Activated CD8-positive, alpha-beta memory T cell treated with anti-CD3 and anti-CD28 coated beads for 24 hours (primary cell): ENCODE results near the gene SIGLEC15.
"Not testable (repeated sequence)": the region's sequence is repeated elsewhere in the genome, so short reads cannot be mapped to it uniquely, and the experiment has no call there.

Experiments
- DNase-seq: peaks from one replicate; pipeline ENCODE4 v3.0.0-alpha.2; 2020

Gene SIGLEC15, protein sequence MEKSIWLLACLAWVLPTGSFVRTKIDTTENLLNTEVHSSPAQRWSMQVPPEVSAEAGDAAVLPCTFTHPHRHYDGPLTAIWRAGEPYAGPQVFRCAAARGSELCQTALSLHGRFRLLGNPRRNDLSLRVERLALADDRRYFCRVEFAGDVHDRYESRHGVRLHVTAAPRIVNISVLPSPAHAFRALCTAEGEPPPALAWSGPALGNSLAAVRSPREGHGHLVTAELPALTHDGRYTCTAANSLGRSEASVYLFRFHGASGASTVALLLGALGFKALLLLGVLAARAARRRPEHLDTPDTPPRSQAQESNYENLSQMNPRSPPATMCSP

DNA sequence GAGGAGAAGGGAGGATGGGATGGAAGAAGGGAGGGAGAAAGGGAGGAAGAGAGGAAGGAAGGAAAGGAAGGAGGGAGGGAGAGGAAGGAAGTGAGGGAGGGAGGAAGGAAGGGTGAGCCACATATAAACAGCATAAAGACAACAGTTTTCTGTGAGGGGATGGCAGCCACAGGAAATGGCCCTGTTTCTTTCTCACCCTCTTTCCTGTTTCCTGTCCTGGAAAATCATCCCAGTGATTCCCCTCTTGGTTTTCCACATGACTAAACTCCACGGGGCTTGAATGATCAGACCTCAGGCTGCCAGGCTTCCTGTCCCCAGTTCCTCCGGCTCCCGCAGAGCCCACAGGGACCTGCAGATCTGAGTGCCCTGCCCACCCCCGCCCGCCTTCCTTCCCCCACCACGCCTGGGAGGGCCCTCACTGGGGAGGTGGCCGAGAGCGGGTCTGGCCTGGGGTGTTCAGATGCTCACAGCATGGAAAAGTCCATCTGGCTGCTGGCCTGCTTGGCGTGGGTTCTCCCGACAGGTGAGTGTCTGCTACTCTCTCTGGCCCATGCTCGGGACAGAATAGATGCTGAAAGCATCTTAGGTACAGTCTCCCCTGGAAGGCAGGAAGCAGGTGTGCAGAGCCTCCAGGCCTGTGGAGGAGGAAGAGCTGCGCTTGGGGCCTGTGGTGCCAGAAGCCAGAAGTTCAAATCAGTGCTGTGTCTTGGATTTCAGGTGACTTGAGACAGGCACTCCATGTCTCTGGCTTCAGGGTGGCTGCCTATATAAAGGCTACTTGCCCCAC, at the start of gene SIGLEC15:
Gene SIGLEC15 (plus strand): TSS at position 418 of the 787 bp plus-strand sequence. CDS start 54 bp downstream, at position 472.
- DNase-seq: no peak

DNA sequence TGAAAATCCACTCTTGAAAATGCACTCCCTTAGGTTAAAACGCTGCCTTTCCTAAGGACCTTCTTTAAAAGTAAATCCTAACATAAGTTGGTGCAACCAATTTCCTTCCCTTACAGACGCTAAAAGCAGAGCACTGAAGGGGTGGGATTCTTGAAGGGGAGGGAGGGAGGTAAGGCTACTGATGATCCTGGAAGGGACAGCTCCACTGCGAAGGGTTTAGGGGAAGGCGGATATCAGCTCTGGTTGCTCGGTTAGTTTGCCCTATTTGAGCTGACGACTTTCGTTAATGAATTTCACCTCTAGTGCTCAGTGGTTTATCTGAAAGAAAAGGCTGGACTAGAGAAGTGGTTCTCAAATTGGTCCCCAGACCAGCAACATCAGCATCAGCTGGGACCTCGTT, 49.7 kb upstream of the SIGLEC15 start:
- DNase-seq: no peak

DNA sequence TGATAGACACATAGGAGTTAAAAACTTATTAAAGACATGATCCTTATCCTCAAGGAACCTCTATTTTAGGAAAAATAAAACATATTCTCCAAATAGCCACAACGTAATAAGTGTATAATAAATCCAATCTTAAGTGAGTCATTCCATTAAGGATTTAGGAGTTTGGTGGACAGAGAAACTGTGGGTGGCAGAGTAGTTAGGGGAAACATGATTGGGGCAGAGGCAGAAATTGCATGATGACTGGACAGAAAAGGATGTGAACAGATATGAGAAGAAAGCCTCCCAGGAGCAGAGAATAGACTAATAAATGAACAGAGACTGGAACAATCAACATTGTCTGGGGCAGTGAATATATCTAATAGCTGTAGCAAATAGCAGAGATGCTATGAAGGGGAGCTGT, 48.1 kb upstream of the SIGLEC15 start:
- DNase-seq: no peak

DNA sequence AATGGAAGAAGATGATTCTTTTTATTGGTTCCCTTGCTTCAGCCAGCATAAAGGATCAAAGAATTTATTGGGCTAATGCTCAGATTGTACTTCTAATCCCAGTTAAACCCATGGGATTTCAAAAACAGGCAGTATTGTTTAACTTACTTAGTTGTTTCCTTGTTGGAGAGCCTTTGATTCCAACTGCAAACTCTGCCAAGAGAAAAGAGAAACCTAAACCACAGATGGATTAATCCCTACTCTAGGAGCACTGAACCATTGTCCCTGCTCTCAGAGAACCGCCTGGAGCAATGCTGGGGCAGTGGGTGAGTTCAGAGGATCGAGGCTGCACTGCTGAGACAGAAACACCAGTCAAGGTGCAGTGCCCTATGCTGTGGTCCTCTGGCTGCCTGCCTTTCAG, 44.9 kb upstream of the SIGLEC15 start:
- DNase-seq: no peak

DNA sequence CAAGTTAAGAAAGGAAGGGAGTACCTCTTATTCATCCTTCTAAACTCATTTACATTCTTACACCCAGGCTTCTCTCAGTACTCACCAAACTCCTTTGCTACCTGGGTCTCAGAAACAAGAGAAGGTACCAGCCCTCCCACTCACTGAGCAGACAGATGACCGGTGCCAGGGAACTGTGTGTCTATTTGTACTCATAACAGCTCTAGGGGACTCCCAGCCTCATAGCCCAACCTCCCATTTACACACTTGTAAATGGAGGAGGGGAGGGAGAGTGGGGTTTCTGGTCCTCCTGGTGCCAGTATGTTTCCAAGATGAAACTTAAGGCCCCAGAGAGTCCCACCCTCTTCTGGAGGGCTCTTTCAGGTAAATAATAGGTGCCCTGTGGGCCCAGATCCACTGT, 42.8 kb upstream of the SIGLEC15 start:
- DNase-seq: no peak

DNA sequence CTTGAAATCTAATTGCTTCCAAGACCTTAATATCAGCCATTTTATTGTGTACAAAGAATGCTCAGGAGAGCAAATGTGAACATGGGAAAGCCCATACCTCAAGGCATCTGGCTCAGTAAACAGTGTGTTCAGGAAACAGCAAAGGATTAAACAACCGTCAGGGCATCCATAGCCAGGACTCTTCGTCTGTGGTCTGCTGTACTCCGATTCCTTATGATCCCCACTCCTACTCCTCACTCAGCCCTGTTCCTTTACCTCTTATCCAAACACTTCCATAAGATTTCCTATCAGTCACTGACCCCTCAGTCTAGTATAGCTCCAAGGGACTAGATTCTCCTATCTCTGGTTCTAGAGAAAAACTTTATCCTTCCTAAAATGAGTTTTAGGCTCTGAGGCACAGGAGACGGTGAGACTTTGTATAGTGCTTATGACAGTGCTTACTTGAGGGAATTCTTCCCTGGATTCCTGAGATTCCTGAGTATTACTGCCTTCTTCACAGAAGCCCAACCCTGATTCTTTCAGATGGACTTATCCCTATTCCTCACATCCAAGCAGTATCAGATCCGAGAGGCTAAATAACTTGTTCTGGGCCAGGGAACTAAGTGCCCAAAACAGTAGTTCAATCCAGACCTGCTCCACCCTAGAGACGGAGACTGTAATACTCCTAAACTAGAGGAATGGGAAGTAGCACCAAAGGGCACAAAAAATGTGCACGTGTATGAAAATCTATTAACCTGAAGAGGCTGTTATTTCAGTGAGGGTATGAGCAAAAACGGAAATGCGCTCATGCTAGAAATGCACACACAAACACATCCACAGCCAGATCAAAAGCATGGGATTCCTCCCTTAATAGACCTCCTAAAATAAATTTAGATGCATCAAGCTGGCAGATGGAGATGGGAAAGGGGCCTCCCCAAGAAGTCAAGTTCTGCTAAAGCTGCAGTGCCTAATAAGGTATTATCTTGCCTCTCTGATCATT, 42.1 kb upstream of the SIGLEC15 start:
- DNase-seq: no peak

DNA sequence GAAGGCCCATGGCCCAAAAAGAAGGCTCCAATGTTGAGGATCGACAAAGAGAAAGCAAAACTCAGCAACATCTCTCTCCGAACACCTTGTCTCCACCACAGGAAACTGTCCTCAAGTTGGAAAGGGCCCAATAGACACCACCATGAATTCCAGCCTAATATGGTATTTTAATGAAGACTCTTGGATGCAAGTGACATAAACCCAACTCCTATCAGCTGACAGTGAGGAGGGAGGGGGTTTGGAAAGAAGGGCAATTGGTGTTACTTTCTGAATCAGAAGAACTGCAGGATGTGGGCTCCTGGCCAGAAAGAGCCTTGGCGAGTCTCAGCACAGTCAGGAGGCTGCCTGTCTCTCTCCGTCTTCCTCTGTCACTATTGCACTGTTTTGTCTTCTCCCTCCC, 40.3 kb upstream of the SIGLEC15 start:
- DNase-seq: no peak

DNA sequence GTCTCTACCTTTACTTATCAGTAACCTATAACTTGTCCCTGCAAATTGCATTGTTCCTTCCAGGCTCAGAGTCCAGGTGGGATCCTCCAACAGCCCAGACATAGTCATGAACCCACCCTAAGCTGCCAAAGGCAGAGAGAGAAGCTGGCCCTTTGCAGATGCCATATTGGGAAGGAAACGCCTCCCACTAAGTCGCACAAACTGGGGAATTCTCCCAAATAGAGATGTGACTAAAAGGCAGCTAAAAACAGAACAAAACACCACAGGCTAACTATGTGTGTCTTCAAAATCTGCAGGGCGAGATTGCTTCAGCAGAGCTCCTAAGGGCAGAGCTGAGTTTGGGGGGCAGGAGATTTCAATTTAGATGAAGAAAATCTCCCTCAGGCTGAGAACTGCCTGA, 38.5 kb upstream of the SIGLEC15 start:
- no peak for DNase-seq

DNA sequence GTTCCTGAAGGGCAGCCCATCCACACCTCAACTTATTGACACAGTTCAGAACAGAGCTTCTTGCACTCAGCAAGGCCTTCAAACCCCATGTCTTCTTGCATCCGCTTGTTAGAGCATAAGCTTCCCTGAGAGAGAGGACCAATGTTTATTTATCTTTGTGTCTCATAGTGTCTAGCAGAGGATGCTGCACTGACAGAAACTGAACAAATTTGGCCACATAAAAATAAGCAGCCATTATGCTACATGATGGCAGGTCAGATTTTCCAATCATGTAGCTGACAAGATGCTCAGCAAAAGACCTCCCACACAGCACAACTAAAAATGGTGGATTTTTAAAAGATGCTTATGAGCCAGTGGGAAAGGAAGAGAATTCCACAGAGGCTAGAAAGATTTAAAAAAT, 38.1 kb upstream of the SIGLEC15 start:
- DNase-seq: no peak

DNA sequence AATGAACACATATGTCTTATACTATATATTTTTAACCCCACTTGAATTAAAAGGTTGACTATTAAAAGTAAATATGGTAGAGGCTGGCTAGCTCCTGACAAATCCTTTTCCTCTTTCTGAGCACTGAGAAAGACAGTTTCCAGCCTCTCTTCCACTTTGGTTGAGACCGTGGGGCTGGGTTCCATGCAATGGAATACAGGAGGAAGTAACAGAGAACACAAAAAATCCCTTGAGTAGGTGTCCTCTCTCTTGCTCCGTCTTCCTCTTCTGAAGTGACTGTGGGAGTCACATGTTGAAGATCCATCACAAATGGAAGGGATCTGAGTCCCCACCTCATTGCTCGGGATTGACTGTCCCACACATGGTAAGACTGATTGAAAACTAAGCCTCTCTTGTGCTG, 36.6 kb upstream of the SIGLEC15 start:
- DNase-seq: no peak

DNA sequence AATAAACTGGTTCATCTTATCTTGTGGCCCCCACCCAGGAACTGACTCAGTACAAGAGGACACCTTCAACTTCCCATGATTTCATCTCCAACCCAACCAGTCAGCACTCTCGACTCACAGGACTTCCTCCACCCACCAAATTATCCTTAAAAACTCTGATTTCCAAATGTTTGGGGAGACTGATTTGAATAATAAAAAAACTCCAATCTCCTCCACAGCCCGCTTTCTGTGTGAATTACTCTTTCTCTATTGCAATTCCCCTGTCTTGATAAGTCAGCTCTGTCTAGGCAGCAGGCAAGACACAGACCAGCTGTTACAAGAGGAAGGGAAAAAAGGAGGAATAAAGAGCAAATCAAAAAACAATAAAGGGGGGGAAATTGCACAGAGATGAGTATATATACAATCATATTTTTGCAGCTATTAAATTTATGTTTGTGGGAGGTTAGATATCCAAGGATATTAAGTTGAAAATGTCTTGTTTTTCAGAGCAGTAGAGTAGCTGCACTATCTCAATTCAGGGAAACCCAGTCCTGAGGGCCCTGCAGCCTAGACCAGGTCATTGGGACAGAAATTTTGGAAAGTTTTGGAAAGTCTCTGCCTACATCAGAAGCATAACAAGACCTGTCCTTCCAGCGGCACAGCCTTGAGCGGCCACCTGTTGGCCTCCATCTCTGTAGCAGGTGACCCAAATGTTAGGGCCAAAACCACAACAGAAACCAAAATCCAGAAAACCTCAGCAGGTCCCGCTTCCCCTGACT, 32.8 kb upstream of the SIGLEC15 start:
- no peak for DNase-seq

DNA sequence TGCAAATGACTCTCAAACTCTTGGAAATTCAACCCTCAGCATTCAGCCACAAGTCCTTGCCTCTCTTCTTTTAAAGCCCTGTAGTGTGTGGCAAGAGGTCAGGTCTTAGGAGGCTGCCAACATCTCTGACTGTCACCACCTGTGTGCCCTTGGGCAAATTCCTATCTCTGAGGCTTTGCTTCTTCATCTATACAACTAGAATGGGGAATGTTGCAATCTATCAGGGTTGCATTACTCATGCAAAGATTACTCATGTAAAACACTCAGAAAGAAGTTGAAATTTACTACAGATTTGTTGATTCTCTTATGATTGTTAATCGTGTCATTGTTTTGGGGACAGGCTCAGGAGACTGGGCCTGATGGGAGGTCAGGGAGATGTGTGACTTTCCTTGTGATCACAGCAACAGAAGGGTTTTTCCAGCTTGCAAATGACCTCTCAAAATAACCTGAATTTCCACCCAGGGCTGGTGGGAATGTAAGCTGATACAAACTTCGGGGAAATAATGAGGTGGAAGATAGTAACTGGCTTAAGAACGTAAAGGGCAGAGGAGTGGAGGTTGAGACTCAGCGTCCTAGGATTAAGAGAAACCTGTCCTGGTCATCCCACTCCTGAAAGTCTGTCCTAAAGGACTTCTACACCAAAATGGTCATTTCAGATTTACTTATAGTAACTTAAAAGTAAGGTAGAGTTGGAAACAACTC, 32.1 kb upstream of the SIGLEC15 start:
- no peak for DNase-seq

DNA sequence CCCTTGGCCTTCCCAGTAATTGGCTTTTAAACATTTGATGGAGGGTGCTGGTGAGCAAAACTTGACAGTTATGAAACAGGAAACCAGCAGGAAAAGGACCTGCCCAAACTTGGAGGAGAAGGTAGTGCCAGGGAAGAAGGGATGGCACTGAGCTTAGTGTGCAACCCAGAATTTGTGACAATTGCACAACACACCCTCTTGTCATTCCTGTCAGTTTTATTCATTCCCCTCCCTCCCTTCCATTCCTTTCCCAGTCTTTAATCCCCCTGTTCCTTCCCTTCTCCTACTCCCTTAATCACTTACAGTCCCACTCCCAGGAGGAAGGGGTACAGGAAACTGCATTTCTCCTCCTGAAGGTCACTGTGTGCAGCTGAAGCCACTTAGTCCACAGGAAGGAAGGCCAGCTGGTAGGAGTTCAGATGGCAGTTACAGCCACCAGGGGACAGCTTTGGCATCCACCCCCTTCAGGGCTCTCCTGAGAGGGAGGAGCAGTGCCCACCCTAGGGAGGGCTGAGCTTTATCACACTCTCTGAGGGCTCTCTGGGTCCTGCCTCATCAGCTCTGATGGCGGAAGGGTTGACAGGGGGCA, 24.0 kb upstream of the SIGLEC15 start:
- DNase-seq: no peak

DNA sequence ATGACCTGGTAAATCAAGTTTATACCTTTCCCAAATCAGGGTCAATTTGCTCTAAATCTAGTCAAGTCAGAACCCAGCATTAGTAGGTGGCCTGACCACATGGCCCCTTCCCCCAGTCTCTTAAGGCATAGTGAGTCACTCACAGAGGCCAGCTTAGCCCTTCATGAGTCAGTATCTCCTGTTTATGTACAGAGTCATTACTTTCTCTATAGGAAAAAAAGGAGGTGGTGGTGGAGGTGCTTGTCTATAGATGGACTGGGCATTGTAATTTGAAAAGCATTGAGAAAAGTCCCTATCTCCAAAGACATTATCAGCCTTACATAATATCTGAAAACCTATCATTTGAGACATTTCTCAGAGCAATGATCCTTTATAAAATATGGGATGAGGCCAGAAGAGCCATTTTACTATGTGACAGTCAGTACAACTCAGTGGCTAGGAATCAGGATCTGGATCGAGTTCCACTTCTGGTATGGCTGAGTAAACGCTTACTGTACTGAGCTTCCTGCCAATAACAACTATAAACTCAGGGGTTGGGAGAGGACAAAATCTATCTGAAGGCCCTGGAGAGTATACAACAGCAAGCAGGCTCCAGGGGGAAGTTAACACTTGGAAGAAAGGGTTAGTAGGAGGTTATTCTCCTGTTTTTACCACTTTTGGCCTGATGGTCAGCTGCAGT, 22.5 kb upstream of the SIGLEC15 start:
- DNase-seq: no peak

DNA sequence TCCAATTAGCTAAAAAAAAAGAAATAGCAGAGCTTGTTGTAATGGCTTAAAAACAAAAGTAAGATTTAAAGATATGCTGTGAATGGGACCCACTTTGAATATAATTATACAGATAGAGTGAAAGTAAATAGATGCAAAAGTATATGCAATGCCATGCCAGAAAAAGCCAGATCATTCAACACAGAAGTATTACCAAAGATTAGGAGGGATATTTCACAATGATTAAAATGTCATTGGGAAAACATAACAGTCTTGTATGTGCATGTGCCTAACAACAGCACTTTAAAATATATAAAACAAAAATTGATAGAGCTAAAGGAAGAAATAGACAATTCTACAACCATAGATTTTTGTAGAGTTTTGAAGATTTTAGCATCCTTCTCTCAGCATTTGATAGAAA, 19.9 kb upstream of the SIGLEC15 start:
- no peak for DNase-seq

DNA sequence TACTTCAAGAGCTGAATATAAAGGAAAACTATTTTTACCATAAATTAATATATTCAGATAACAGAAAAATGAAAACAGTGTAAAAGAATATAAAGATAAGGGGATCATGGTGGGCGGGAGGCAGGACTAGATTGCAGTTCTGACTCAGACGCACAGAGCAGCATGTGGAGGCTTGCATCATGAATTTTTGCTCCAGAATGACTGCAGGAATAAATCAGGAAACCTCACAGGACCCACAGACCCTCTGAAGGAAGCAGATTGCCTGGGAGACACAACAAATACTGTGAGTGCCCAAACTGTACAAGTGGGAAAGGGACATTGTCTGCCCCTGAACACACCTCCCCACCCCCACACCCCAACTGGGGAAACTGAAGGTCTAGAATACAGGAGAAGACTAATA, 19.2 kb upstream of the SIGLEC15 start:
- no peak for DNase-seq

DNA sequence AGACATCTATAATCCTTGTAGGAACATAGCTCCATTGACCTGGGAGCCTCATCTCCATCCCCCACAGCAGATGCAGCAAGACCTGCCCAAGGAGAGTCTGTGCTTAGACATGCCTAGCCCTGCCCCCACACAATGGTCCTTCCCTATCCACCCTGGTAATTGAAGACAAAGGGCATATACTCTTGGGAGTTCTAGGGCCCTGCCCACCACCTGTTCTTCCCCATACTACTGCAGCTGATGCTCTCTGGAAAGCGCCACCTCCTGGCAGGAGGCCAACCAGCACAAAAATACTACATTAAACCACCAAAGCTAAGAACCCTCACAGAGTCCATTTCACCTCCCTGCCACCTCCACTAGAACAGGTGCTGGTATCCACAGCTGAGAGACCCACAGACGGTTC, 18.3 kb upstream of the SIGLEC15 start:
- not testable (repeated sequence) for DNase-seq

DNA sequence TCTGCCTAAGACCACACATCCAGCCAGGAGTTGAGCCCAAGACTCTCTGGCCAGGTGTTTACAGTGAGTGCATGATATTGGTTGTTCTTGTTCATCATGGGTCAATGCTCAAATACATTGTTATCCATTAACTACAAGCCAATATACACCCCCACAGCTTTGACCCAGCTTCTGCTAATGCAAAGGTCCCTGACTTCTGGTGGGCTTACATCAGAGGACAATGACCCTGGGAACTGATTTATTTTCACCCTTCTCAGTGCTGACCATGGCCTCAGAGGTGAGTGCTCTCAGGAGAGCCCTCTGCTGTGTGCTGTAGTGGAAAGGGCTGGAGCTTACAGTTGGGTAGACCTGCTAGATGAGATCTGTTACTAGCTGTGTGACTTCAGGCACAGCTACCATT, 10.7 kb upstream of the SIGLEC15 start:
- DNase-seq: not testable (repeated sequence)

DNA sequence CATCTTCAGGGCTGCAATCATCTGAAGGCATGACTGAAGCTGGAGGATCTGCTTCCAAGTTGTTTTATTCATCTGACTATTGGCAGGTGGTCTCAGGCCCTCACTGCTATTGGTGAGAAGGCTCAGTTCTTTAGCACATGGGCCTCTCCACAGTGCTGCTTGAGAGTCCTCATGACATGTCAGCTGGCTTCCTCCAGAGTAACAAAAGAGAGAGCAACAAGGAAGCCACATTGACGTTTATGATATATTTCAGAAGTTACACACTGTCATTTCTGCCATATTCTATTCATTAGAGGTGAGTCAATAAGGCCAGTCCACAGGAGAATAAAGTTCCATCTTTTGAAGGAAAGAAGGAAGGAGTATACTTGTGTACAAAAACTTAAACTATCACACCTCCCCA, 7.9 kb upstream of the SIGLEC15 start:
- DNase-seq: no peak

DNA sequence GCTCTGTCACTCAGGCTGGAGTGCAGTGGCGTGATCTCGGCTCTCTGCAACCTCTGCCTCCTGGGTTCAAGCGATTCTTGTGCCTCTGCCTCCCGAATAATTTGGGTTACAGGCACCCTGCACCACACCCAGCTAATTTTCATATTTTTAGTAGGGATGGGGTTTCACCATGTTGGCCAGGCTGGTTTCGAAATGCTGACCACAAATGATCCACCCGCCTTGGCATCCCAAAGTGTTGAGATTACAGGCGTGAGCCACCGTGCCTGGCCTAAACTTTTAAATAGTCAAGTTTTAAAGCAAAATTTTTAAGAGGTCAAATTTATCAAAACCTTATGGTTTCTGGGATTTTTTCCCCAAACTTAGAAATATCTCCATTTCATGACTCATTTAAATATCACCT, 6.7 kb upstream of the SIGLEC15 start:
- DNase-seq: not testable (repeated sequence)
